ENCODE data around the gene ASB10. TPM values are rescaled to one million over a fixed set of nuclear protein-coding genes. Genes with fewer than 3 reads are reported as not detected.

The ASB10 gene
- polyA plus RNA-seq, 1 of the 3 experiments (the other 2 are of a cell fraction): not detected

DNA sequence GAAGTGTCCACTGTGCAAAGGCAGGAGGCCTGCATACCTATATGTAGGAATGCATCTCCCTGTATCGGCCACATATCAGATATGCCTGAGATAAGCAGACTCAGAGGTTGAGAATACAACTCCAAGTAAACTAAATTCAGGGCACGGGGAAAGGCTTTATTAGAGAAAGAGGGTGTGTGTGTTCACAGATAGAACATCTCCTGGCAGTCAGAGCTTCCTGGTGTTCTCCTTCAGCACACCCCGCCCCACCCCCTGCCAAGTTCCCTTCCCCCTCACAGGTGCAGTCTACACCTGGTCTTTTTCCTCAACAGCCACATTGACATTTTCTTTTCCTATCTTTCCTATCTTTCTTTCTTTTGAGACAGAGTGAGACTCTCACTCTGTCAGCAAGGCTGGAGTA lies 36.7 kb downstream of the ASB10 start:
- CTCF ChIA-PET: interaction anchor here (1.1 to 8.9 kb wide), 5 partner anchors 13 to 40 kb away, joined by 3 to 149 read pairs (median 16); partner anchors contain the start of gene GBX1
- no peak overlapping the region for H3K4me2 ChIP-seq

More for the DNA sequence above, 36.7 kb downstream of the ASB10 start:
- H3K27me3 ChIP-seq (ENCODE audit: insufficient read depth): peaks cover 37% of the 10 kb centered on the region; the same call in 1 of the 2 replicates
- no peaks in the 10 kb centered on the region for H3K9me3 ChIP-seq
- no peak overlapping the region for H2AFZ ChIP-seq (ENCODE audit: low read depth)
- H3K79me2 ChIP-seq (ENCODE audit: insufficient read depth): no peaks in the 10 kb centered on the region
- H3F3A ChIP-seq (replicated peaks; ENCODE audit: insufficient read depth): peaks cover 7% of the 10 kb centered on the region
- POLR2A ChIA-PET: no interaction called here
- no peaks in the 10 kb centered on the region for H4K20me1 ChIP-seq (ENCODE audit: insufficient read depth)
- no peak overlapping the region for H3K9ac ChIP-seq
- TF ChIP-seq FOSL2 (IDR thresholded peaks at IDR 0.05; ENCODE audit: borderline replicate concordance, low read depth): no peak
- TF ChIP-seq GATA2 (CRISPR knock-in tag; IDR thresholded peaks at IDR 0.05): no peak
- TF ChIP-seq, protein P1, sequence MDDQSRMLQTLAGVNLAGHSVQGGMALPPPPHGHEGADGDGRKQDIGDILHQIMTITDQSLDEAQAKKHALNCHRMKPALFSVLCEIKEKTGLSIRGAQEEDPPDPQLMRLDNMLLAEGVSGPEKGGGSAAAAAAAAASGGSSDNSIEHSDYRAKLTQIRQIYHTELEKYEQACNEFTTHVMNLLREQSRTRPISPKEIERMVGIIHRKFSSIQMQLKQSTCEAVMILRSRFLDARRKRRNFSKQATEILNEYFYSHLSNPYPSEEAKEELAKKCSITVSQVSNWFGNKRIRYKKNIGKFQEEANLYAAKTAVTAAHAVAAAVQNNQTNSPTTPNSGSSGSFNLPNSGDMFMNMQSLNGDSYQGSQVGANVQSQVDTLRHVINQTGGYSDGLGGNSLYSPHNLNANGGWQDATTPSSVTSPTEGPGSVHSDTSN (IDR thresholded peaks at IDR 0.05): no peak
- no peak for TF ChIP-seq IRF3 (IDR thresholded peaks at IDR 0.05; ENCODE audit: low read depth, low read length)
- no peak for TF ChIP-seq MXI1 (IDR thresholded peaks at IDR 0.05; ENCODE audit: low read depth, low read length)
- TF ChIP-seq GABPA (IDR thresholded peaks at IDR 0.05; ENCODE audit: low read depth): no peak
- TF ChIP-seq NRF1 (IDR thresholded peaks at IDR 0.05; ENCODE audit: low read depth, low read length): no peak
- TF ChIP-seq SMC3 (IDR thresholded peaks at IDR 0.05; ENCODE audit: low read depth, low read length): no peak
- TF ChIP-seq RFX5 (IDR thresholded peaks at IDR 0.05; ENCODE audit: low read length): no peak
- no peak for TF ChIP-seq YY1 (IDR thresholded peaks at IDR 0.05; ENCODE audit: low read depth)
- no peak for TF ChIP-seq TEAD4 (IDR thresholded peaks at IDR 0.05; ENCODE audit: borderline replicate concordance, insufficient read depth)
- TF ChIP-seq, protein P2, sequence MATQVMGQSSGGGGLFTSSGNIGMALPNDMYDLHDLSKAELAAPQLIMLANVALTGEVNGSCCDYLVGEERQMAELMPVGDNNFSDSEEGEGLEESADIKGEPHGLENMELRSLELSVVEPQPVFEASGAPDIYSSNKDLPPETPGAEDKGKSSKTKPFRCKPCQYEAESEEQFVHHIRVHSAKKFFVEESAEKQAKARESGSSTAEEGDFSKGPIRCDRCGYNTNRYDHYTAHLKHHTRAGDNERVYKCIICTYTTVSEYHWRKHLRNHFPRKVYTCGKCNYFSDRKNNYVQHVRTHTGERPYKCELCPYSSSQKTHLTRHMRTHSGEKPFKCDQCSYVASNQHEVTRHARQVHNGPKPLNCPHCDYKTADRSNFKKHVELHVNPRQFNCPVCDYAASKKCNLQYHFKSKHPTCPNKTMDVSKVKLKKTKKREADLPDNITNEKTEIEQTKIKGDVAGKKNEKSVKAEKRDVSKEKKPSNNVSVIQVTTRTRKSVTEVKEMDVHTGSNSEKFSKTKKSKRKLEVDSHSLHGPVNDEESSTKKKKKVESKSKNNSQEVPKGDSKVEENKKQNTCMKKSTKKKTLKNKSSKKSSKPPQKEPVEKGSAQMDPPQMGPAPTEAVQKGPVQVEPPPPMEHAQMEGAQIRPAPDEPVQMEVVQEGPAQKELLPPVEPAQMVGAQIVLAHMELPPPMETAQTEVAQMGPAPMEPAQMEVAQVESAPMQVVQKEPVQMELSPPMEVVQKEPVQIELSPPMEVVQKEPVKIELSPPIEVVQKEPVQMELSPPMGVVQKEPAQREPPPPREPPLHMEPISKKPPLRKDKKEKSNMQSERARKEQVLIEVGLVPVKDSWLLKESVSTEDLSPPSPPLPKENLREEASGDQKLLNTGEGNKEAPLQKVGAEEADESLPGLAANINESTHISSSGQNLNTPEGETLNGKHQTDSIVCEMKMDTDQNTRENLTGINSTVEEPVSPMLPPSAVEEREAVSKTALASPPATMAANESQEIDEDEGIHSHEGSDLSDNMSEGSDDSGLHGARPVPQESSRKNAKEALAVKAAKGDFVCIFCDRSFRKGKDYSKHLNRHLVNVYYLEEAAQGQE (IDR thresholded peaks at IDR 0.05; ENCODE audit: low read depth, low read length): no peak
- TF ChIP-seq, protein P3, sequence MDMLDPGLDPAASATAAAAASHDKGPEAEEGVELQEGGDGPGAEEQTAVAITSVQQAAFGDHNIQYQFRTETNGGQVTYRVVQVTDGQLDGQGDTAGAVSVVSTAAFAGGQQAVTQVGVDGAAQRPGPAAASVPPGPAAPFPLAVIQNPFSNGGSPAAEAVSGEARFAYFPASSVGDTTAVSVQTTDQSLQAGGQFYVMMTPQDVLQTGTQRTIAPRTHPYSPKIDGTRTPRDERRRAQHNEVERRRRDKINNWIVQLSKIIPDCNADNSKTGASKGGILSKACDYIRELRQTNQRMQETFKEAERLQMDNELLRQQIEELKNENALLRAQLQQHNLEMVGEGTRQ (IDR thresholded peaks at IDR 0.05; ENCODE audit: borderline replicate concordance, low read depth, low read length): no peak
- TF ChIP-seq, protein P4, sequence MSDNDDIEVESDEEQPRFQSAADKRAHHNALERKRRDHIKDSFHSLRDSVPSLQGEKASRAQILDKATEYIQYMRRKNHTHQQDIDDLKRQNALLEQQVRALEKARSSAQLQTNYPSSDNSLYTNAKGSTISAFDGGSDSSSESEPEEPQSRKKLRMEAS (IDR thresholded peaks at IDR 0.05; ENCODE audit: low read depth): no peak
- TF ChIP-seq USF1 (IDR thresholded peaks at IDR 0.05; ENCODE audit: borderline replicate concordance, low read depth): no peak
- no peak for TF ChIP-seq POLR2AphosphoS5 (IDR thresholded peaks at IDR 0.05; ENCODE audit: low read depth, low read length)
- TF ChIP-seq ZBTB33 (IDR thresholded peaks at IDR 0.05; ENCODE audit: borderline replicate concordance, low read depth): no peak
- no peak for TF ChIP-seq EZH2phosphoT487 (IDR thresholded peaks at IDR 0.05; ENCODE audit: borderline replicate concordance, low read depth)
- TF ChIP-seq TCF12 (IDR thresholded peaks at IDR 0.05): no peak
- no peak for TF ChIP-seq RAD21 (IDR thresholded peaks at IDR 0.05; ENCODE audit: low read length)
- 57% methylated on average over 3 of the region's 3 CpGs for WGBS (ENCODE audit: low lambda C conversion rate)
- peaks cover 0 to 5% of the 10 kb centered on the region in 2 experiments for H3K36me3 ChIP-seq (replicated peaks in 1 of 2; ENCODE audit: control insufficient read depth in 1 of 2, insufficient read depth in 2 of 2, low read length in 1 of 2)
- H3K4me1 ChIP-seq (ENCODE audit: control insufficient read depth in 1 of 2, insufficient read depth in 2 of 2, low read depth in 1 of 2, low read length in 1 of 2): no peaks in the 10 kb centered on the region
- H3K9me2 ChIP-seq: no peaks in the 10 kb centered on the region
- H3K4me3 ChIP-seq (ENCODE audit: low read depth in 2 of 2, low read length in 1 of 2): no peak overlapping the region
- no peak for DNase-seq
- H3K27ac ChIP-seq (ENCODE audit: low read depth in 2 of 2, low read length in 1 of 2): no peak overlapping the region
